Measurements from ENCODE around the gene MYRF.

MYRF gene

GRCh38 chr11:61778357-61778886 is 26.0 kb downstream of the MYRF start:
- peaks cover 4% of the 10 kb centered on the region for H3K4me1 Mint-ChIP-seq
- H3K27me3 Mint-ChIP-seq (ENCODE audit: low read depth) = no peaks in the 10 kb centered on the region
- H3K36me3 Mint-ChIP-seq (ENCODE audit: low read depth) = peaks cover 12% of the 10 kb centered on the region
- no peak overlapping the region for H3K4me3 Mint-ChIP-seq
- no peak overlapping the region for H3K27ac Mint-ChIP-seq
- no peak for TF ChIP-seq CTCF (IDR thresholded peaks at IDR 0.05; ENCODE audit: unreplicated experiment in 3 of 3)
- H3K9me3 Mint-ChIP-seq = no peaks in the 10 kb centered on the region

GRCh38 chr11:61778920-61779650 is 26.6 kb downstream of the MYRF start:
- H3K4me3 Mint-ChIP-seq = no peak overlapping the region
- TF ChIP-seq CTCF (IDR thresholded peaks at IDR 0.05; ENCODE audit: unreplicated experiment in 3 of 3) = no peak
- H3K36me3 Mint-ChIP-seq (ENCODE audit: low read depth) = peaks cover 16% of the 10 kb centered on the region
- no peaks in the 10 kb centered on the region for H3K9me3 Mint-ChIP-seq
- no peak overlapping the region for H3K27ac Mint-ChIP-seq
- peaks cover 4% of the 10 kb centered on the region for H3K4me1 Mint-ChIP-seq
- H3K27me3 Mint-ChIP-seq (ENCODE audit: low read depth) = no peaks in the 10 kb centered on the region

- Mint-ChIP-seq H3K9me3 (no peaks in the 10 kb centered on the region), H3K4me1 (no peaks in the 10 kb centered on the region), H3K36me3 (ENCODE audit: low read depth) (peaks cover 18% of the 10 kb centered on the region), H3K27me3 (ENCODE audit: low read depth) (no peaks in the 10 kb centered on the region), H3K27ac (no peak overlapping the region), H3K4me3 (no peak overlapping the region)
- TF ChIP-seq CTCF (IDR thresholded peaks at IDR 0.05; ENCODE audit: unreplicated experiment in 3 of 3) = no peak
Observed at GRCh38 chr11:61779666-61780525, 27.5 kb downstream of the MYRF start.

GRCh38 chr11:61780581-61781162 is 28.2 kb downstream of the MYRF start:
- H3K4me1 Mint-ChIP-seq = no peaks in the 10 kb centered on the region
- no peak overlapping the region for H3K27ac Mint-ChIP-seq
- H3K36me3 Mint-ChIP-seq (ENCODE audit: low read depth) = peaks cover 26% of the 10 kb centered on the region
- no peak overlapping the region for H3K4me3 Mint-ChIP-seq
- no peaks in the 10 kb centered on the region for H3K9me3 Mint-ChIP-seq
- no peaks in the 10 kb centered on the region for H3K27me3 Mint-ChIP-seq (ENCODE audit: low read depth)
- no peak for TF ChIP-seq CTCF (IDR thresholded peaks at IDR 0.05; ENCODE audit: unreplicated experiment in 3 of 3)

- Mint-ChIP-seq H3K4me3 (no peak overlapping the region), H3K9me3 (no peaks in the 10 kb centered on the region)
Observed at GRCh38 chr11:61781585-61781984, 29.1 kb downstream of the MYRF start.

More at GRCh38 chr11:61781585-61781984, 29.1 kb downstream of the MYRF start:
- Mint-ChIP-seq H3K36me3 (ENCODE audit: low read depth) (peaks cover 27% of the 10 kb centered on the region), H3K4me1 (no peaks in the 10 kb centered on the region), H3K27ac (no peak overlapping the region), H3K27me3 (ENCODE audit: low read depth) (no peaks in the 10 kb centered on the region)
- no peak for TF ChIP-seq CTCF (IDR thresholded peaks at IDR 0.05; ENCODE audit: unreplicated experiment in 3 of 3)

Data from nephron (organoid).